Endometrium (tissue), 2 donors: ENCODE results near the gene INPP5E.

Experiments used
- FAIRE-seq: peaks from 2 replicates; lab custom pipeline; 2012; peaks lifted over from hg19 to GRCh38; lab: Jason Lieb, UNC
- donor health status: control.
- donor health status: control.

Gene INPP5E

GRCh38 chr9:136473354-136473721, 33.7 kb upstream of the INPP5E start:
- no peak for FAIRE-seq

GRCh38 chr9:136472640-136473353, 33.2 kb upstream of the INPP5E start:
- no peak for FAIRE-seq

DNA sequence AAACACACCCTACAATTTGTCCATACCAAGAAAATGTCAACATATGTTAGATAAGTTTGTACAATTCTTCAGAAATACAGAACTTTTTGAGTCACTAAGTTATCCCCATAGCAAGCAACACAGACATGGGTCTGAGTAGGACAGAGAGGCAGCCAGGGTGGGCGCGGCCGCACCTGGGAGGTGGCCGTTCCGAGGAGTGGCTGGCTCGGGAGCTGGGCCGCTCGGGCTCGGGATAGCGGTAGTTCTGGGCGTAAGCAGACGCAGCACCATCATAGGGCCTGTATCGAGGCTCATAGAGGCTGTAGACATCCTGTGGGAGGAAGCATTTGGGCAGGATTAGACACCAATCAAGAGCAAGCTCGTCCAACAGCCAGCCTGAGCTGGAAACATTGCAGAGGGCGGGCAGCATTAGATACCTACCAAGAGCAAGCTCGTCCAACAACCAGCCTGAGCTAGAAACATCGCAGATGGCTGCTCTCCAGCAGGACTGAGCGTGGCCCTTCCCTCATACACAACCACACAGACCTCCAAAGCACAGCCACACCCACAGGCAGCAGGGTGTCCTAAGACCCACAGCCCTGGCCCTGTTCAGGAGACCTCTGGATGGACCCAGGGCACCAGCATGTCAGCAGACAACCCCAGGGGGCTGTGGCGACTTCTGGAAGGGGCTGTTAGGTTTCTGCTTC, 32.3 kb upstream of the INPP5E start:
- FAIRE-seq: no peak

DNA sequence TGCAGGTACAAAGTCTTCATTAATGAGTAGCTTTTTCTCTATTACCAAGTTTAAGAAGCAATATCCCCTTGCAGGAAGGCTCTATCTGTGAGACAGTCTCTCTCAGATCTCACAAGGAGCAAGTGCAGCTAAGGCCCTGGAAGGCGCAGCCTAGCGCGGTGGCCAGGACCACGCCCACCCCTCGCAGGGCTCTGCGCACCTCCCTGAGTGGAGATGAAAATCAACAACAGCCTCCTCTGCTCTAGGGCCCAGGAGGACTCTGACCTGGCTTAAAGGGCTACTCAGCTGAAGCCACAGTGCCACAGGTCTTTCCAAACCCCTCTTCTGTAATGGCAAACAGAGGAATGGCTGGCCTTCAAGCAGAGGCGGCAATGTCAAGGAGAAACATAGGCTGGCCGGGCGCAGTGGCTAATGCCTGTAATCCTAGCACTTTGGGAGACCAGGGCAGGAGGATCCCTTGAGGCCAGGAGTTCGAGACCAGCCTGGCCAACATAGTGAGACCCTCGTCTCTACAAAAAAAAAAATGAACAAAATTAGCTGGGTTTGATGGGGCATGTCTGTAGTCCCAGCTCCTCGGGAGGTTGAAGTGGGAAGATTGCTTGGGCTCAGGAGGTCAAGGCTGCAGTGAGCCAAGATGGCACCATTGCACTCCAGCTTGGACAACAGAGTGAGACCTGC, 31.3 kb upstream of the INPP5E start:
- FAIRE-seq: no peak

- no peak for FAIRE-seq
Measured at GRCh38 chr9:136470356-136470755, 30.7 kb upstream of the INPP5E start.

DNA sequence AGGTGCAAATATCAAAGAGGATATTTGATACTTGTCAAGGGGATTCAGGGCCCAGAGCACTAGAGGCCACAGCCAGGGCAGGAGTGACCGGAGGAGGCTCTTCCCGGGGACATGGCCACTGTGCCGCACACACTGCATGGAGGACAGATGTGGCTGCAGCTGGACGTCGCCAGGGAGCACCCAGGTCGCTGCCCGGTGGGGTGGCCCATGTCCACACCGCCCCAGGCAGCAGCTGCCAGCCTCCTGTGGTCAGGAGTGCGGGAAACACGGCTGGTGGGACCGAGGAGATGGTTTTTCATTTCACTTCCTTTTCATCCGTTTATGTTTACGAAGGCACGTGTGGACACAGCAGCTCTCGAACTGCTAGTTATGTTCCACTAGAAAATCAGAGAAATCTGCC, 28.1 kb upstream of the INPP5E start:
- no peak for FAIRE-seq

DNA sequence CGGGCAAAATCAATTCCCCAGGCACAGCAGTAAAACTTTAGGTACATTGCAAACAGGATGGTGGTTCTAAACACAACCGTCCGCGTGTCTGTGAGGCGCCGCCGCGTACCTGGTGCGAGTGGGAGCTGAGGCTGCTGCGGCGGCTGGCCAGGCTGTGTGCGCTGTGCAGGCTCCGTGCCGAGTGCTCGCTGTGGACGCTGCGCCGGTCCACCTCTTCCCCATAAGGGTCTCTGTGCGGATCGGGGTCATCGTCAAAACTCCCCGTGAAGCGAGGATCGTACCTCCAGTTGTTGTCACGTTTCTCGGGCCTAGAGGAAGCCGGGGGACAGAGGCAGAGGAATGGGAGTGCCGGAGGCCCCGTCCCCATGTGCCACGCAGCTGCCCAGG, 26.5 kb upstream of the INPP5E start:
- no peak for FAIRE-seq

DNA sequence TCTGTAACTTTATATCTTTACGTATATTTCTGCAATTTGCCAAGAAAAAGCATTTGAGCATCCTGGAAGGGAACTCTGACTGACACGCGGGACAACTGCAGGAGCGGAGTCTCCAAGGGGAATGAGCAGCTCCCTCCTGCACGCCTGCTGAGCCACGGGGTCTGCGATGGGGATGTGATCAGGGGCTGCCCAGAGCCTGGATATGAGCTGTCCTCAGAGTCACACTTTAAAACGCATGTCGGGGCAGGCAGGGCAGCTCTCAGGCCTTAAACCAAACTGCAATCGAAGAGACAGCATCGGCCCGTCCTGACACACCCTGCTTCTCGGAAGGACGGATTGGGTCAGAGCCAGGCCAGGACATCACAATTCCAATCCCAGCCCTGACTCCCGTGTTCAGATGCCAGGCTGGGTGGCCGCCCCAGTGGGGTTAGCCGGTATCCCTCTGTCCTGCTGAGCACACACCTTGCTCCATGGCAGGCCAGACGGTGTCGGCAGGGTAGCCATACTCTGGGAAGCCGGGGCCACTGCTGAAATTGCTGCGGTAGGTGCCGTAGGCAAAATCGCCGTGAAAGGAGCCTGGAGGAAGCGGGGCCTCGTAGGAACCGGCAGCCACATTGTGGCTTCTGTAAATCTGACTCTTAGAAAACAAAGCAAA, 26.0 kb upstream of the INPP5E start:
- FAIRE-seq: no peak

- no peak for FAIRE-seq
Measured at GRCh38 chr9:136464241-136464640, 24.6 kb upstream of the INPP5E start.

DNA sequence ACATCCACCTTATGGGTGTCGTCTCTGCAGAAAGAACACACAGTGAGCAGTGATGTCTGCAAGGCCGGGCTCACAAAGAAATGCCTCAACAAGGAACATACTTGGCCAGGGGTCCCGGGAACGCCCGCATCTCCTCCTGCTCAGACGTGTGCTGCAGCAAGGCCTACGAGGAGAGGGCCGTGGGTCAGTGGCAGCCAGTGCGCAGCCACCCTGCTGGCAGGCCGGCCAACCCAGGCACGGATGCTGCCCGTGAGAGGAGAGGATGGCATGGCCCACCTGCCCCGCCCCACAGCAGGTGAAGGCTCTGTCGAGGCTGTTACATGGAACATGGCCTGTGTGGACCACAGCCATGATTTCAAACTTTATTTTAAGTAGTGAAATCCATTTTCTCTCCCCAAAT, 23.9 kb upstream of the INPP5E start:
- FAIRE-seq: no peak

DNA sequence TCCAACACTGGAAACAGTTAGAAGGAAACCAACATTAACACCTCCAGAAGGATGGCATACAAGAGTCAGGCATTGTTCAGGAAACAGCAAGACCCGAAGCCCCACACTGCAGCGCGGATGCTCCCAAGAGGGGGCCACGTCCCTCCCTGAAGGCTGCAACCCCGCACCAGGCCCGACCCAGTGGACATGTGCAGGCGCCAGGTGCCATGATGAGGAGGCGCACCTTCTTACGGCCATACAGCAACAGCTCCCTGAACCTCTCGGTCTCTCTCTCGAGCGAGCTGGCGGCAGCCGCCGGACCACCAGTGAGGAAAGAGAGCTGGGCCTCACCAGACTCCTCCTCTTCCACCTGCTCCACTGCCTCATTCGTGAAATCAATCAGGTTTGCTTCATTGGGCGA, 23.0 kb upstream of the INPP5E start:
- FAIRE-seq: no peak

DNA sequence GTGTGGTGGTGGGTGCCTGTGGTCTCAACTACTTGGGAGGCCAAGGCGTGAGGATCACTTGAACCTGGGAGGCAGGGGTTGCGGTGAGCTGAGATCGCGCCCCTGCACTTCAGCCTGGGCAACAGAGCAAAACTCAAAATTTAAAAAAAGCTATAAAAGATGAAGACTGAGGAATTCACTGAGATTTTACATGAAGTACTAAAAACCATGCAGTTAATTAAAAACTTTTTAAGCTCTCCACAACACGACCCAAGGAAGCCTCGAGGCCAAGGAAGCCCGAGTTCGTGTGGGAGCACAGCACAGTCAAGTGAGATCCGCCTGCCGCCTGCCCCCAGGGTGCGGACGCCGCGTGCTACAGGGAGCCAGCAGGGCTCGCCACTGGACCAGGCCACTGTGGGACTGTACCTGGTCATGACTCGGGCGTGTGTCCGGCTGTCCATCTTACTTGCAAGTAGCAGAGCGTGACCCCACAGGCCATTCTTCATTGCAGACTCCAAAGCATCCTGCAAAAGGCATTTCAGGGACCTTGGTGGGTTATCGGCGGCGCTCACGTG, 21.2 kb upstream of the INPP5E start:
- FAIRE-seq: no peak

DNA sequence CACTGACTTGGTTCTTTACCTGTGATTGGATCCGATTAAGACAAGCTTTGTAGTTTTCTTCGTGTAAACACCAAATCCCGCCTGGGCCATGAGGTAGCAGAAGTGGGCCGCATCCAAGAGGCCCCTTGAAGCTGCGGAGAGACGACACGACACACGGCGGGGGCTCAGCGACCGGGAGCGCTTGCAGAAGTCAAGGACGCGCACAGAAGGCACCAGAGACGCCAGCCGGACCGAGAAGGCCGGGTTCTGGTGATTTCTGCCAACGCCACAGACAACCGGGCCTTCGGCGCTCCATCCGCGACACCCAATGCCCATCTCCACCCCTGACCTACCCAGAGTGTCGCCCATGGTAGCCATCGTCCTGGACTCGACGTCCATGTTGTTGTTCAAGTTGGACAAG, 19.8 kb upstream of the INPP5E start:
- FAIRE-seq: no peak

DNA sequence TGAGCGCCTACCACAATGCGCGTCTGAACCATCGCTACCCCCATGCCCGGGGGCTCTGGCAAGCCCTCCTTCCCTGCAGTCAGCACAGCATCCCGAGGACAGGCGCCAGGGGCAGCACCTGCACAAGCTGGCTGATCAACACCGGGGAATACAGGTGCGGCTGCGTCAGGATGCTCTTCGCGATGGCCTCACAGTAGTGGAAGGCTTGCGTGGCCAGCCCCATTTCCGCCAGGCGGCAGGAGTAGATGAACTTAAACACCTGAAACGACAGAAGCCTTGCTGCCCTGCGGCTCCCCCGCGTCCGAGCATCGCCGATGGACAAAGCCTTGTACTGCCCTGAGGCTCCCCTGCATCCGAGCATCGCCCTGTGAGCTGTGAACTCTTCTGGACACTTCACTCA, 17.7 kb upstream of the INPP5E start:
- no peak for FAIRE-seq

DNA sequence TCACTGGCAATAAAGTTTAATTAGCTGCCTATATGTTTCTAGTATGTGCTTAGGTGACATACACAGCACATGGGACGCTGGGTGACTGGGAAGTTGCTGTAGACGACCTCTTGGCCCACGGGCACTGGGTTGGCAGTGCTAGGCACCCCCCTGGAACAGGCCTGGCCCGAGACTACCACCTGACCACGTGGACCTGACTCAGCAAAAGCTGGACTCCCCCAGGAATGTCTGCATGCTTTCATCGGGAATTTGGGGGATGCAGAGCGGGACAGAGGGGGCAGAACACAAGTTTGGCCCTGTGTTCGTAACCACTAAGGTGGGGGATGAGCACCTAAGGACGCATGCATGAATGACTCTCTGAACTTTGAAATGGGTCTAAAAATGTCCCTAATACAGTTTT, 16.6 kb upstream of the INPP5E start:
- no peak for FAIRE-seq

DNA sequence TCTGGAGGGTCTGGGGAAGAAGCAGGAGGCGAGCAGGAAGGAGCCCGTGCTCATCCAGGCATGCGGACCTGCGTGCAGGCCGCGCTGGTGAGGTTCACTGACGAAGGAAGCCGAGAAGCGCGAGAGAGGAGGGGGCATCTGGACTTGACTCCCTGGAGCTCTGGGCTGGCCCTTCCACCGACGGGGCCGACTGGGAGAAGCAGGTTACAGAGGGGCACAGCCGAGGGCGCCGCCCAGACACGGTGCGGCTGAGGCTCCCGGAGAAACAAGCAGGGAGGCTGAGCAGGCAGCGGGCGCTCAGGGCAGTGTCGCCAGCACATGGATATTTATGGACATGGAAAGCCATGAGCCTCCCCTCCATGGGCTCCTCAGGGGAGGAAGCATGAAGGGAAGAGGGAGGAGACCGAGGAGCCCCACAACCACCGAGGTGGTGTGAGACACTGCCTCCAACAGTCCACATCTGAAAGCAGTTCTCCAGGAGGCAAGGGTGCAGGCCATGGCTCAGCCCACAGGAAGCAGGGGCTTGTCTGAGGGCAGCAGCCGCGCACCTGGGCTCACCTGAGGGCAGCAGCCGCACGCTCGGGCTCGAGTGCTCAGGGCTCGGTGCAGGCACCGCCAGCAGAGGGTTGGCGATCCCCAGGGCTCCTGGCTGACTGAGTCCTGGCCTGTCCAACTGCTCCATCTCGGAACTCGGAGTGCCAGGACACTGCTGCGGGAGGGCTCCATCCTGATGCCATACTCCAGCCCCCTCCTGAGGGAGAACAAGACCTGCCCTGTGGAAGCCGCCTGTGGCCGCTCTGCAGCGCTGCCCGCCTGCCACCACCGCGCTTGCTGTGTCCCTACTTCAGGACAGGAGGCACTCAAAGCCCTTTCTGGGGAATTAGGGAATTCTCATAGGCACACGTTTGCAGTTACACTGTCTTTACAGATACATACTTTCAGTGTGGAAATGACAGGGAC, 15.7 kb upstream of the INPP5E start:
- no peak for FAIRE-seq

- no peak for FAIRE-seq
Measured at GRCh38 chr9:136454026-136454796, 14.6 kb upstream of the INPP5E start.

DNA sequence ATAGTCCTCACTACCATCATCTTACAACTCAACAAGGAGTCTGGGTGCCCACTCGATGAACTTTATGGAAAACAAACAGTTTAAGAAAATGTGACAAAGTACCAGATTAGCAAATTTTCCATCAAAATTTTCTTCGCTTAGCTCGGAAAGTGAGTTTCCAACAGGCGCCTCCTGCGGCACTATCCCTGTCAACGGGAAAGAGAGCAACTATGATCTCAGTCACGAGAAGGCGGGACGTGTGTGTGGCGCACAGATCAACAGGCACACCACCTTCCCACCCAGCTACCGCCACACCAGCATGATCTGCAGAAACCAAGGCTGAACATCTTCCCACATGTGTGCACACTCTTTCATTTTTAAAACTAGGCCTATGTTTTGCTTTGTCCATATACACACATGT, 13.7 kb upstream of the INPP5E start:
- no peak for FAIRE-seq

GRCh38 chr9:136451221-136451877, 11.7 kb upstream of the INPP5E start:
- FAIRE-seq: no peak

DNA sequence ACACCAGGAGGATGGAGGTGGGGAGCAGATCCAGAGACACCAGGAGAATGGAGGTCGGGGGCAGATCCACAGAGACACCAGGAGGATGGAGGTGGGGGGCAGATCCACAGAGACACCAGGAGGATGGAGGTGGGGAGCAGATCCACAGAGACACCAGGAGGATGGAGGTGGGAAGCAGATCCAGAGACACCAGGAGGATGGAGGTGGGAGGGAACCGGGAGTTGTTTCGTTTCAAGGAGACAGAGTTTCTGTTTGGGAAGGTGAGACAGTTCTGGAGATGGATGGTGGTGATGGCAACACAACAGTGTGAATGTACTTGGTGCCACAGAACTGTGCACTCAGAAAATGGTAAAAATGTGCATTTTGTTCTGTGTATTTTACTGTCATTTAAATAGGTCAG, 9.0 kb upstream of the INPP5E start:
- FAIRE-seq: no peak
